Stimulated activated CD4-positive, alpha-beta T cell treated with anti-CD3 and anti-CD28 coated beads, Interleukin-12 subunit alpha, Interleukin-12 subunit beta, amount 100 ng/mL, for 4 hours (primary cell): ENCODE results near the gene KRT78.
"Not testable (repeated sequence)": the region's sequence is repeated elsewhere in the genome, so short reads cannot be mapped to it uniquely, and the experiment has no call there.

Experiments used
- DNase-seq: peaks from one replicate; pipeline ENCODE4 v3.0.0-alpha.2; 2020

KRT78 gene

DNA sequence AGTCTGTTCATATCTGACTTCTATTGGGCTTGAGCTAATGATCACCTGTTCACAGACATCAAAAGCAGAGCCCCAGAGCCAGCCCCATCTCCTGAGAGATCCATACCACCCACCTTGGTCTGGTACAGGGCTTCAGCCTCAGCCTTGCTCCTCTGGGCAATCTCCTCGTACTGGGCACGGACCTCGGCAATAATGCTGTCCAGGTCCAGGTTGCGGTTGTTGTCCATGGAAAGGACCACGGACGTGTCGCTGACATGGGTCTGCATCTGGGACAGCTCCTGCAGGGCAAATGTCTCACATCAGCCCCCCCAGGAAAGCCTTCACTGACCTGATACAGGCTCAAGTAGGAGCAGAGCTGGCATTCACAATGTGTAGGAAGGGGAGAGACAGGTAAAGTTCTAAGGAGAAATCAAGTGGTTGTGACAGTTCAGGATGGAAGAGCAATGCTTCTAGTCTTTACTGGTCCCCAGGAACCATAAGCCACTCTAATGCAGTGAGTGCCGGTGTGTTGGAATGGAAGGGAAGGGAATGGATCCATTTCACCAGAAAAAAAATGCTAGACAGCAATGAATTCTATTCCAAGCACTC is 40.1 kb downstream of the KRT78 start:
- DNase-seq = no peak

DNA sequence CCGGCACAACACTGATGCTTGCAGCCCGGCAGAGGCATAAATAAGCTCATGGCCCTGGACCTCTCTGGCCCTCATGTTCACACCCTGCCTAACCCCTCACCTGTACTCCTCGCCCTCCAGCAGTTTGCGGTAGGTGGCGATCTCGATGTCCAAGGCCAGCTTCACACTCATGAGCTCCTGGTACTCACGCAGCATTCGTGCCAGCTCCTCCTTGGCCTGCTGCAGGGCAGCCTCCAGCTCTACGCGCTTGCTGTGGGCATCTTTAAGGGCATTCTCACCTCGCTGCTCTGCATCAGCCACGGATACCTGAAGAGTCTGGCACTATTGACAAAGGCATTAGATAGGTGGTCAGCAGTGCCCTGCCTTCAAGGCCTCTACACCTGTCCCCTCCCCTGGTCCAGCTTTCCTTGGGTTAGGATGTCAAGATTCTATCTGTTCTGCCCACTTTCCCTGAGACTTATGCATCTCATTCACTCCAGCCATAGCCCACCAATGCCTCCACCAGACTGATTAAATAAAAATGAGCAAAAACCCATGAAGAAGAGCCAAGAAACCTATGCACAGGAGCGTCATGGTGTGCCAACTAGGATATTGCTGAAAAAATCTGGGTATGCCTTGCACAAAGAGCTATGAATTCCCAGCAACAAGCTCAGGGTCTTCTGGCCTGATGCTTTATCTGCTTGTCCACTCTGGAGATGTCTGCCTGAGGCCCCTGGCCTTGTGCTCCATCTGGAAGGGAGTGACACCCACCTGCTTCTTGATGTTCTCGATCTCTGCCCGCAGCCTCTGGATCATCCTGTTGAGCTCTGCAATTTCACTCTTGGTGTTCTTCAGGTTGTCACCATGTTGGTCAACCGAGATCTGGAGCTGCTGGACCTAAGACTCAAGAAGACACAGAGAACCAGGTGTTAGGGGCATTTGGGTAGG is 41.0 kb downstream of the KRT78 start:
- DNase-seq = no peak

DNA sequence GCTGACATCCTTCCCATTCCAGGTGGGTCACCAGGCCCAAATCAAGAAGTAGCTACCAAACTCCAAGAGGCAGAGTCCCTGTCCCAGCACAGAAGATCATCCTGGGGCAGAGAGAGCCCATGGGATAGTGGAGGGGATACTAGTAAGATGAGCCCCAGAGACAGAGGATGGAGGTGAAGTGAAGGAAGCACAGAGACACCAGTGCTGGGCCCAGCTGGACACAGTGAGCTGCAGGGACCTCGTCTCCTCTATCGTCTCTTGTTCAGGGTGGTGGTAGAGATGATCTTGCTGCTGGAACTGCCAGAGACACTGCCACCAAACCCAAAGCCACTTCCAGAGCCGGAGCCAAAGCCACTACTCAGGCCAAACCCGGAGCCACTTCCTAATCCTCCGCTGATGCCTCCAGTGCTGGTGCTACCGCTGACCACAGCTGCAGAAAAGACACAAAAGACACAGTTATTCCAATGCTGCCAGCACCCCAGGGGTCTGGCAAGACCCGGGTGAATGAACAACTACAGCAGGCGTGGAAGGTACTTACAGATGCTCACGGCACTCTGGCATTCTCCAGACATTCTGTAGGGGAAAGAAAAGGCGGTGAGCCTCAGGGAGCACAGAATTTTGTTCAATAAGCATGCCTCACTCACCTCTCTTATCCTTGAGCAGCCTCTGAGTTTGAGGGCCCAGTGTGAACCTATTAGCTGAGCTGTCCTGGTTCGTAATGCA is 41.8 kb downstream of the KRT78 start:
- no peak for DNase-seq

DNA sequence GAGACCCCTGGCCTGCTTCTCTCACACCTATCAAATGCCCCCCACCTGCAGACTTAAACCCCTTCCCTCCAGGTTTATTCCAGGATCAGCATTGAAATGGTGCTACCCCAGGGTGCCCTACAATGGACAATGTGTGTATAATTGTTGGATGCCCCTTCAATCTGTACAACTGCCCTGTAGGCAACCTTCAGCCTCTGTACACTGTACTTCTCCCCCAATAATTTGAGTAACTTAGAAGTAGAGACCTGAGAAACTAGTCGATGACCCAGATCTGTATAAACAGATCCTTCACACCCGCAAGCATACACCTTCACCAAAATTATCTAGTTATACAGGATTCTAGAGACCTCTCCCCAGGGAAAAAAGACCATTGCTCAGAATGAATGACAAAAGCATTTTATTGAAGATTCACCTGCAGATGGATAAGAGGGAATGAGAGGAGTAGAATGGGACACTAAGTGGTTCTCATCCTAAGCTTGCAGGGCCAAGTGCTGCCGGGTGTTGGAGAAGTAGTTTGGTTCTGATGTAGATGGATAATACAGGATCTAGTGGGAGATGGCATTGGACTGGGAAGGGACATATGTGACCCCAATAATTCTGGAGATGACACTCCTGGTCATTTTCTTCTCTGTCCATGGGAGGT is 42.5 kb downstream of the KRT78 start:
- DNase-seq = no peak

DNA sequence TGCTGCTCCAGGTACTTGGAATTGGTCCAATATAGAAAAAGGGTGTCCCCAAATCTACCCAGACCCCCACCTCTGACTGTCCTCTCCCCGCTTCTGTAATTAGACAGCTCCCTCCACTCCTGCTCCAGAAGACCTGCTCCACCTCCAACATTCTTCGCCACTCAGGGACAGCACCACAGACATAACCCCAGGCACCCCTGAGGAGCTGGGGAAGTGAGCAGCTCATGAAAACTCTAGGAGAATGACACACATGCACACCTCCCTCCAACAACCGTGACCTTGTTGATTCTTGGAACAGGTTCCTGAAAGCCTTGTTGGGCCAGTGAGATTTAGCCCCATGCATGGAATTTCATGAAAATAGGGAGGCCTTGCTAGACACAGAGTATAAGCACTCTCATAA is 43.1 kb downstream of the KRT78 start:
- DNase-seq = no peak

DNA sequence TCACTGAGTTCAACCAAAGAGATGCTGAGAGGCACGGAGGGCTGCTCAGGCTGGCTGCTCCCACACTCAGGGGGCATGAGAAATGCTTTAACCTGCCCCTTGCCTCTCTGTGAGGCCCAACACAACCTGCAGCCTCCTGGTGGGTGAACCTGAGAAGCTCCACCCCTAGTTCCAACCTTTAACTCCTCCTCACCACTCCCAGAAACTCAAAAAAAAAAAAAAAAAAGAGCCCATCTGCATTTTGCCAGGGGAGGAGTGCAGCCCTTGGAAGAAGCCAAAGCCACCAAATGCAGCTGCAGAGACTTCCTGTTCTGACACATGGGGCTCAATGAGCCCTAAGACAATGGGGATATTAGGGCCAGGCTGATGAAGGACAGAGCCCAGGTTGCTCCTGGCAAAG is 43.8 kb downstream of the KRT78 start:
- no peak for DNase-seq

DNA sequence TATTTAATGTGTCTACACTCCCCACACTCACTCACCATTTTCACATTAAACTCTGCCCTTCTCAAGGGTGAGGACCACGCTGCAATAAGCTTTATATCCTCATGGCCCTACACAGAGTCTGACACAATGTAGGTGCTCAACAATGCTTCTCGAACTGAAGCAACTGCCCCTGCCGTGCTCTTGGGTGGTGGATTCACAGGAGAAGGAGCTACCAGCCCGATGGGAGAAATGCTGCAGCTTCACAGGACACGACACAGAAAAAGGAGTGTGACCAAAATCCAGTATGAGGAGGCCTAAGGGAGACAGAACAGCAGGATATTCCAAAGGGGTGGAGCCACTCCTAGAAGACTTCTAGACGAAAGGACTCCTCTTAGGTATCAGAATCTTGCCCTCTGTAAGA is 46.4 kb downstream of the KRT78 start:
- no peak for DNase-seq

DNA sequence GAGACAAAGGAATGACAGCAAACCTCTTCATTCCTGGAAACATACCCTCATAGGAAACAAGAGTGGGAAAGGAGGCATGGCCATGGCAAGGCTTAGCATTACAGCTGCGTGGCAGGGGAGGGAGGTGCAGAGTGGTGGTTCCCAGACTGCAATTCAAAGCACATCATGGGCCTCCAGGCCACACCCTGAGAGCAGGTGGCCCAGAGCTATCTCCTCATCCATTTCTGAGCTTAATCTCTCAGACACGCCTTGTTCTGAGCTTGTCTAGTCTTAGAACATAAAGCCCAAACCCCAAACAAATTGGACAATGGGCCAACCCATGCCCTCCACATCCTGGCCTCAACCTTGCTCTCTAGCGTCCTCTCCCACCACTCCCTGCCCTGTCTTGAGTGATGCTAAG is 47.0 kb downstream of the KRT78 start:
- no peak for DNase-seq

DNA sequence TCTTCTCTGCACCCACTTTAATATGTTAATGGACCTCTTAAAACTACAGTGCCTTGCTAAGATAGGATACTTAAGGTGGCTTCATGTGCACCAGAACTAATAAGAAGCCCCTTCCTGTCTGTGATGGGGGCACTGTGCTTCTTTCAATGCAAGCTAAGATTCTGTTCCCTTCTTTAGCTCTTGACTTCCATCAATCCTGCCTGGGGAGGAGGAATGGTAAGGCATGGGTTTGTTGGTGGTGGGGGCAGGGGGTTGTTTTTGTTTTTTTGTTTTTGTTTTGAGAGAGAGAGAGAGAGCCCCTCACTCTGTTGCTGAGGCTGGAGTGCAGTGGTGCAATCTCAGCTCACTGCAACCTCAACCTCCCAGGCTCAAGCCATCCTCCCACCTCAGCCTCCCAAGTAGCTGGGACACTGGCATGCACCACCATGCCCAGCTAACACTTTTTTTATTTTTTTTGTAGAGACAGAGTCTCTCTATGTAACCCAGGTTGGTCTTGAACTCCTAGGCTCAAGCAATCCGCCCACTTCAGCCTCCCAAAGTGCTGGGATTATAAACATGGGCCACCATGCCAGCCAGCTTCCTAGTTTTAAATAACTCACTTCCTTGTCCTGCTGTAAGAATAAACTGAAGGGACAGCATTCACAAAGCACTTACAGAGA is 48.4 kb downstream of the KRT78 start:
- DNase-seq = no peak

DNA sequence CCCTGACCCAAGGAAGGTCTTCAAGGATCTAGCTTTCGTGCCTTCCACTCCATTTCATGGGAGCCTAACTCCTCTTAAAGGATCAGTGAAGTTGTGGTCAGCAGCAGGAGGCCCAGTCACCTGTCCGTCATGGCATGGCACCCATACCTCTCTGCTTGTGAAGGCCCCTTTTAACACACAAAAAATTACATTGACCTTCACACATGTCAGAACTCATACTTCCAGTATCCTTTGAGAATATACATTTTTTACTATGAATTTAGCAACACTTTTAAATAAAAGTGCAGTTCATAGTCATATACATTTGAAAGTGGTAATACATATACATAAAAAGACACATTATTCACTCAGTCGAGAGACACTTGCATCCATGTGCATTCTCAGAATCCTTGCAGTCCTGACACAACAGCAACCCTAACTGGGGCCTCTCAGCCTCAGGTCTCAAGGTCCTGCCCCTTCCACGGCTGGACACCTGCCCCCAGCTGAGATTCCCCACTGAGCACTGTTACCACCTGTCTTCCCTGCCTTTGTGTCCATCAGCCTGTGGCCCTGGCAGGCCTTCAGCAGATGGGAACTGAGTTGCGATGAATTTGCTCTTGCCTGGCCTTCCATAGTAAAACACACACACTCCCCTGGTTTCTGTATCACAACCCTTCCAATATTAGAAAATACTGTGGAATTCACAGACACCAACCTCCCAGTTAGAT is 49.1 kb downstream of the KRT78 start:
- no peak for DNase-seq

DNA sequence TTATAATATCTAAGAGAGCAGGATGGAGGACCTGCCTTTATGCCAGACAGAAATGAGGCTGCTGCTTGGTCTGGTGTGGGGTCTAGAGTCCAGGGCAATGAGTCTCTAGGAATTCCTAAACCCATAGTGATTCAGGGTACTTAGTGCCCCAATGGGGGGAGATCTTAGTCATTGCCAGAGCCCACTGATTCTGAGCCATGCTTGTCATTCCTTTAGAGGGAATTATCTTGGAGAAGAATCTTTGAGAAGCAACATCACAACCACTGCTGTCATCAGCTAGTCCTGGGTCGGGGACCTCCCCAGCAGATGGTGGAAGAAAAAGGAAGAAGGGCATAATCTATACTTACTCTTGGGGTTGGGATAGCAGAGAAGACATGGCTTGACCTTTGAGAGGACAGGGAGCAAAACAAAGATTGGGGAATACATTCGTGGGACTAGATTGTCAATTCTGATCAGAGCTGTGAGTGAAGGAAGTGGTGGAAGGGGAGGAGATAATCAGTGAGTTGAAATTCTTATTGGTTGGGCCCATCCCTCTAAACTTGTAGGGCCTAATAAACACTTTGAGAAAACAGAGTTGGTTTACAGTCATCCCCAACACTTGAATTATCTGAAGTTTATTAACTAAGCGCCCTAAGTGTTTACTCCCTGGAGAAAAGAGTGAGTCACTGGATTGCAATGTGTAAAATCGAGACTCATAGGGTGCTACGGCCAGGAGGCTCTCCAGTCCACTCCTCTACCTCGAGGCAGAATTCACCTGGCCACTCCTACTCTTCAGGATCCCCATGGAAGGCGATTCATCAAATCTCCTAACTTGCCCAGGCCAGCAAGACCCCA is 49.9 kb downstream of the KRT78 start:
- no peak for DNase-seq

DNA sequence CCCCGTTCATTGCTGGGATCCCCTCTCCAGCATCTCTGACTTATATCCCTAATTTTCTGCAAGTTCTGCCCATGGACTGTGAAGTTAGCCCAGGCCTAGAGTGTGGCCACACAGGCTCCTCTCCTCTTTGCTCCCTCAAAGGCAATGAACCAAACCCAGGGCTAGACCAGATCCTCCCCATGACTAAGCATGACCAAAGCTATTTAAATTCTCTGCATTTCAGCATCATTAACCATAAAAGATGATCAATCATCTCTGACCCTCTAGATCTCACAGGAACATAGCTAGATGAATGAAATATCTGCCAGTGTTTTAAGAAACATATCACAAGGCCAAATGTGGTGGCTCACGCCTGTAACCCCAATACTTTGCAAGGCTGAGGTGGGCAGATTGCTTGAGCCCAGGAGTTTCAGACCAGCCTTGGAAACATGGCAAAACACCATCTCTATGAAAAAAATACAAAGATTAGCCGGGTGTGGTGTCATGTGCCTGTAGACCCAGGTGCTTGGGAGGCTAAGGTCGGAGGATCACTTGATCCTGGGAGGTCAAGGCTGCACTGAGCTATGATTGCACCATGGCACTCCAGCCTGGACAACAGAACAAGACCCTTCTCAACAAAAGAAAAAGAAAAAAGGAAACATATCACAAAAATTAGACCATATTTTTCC is 50.7 kb downstream of the KRT78 start:
- no peak for DNase-seq

DNA sequence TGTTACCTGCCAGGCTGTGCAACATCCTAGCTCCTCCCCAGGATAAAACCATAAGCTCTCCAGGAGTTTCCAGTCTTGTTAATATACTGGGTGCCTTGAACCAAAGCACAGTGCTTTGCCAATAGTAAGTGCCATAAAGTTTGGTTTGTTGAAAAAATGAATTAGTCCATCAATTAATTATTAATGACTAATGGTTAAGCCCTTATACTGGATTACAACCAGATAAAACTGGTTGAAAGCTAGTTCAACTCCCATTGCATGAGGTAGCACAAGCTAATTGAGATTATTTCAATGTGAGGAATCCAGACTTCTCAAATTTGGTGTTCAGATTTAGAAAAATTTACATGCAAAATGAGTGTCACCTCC is 51.3 kb downstream of the KRT78 start:
- no peak for DNase-seq

DNA sequence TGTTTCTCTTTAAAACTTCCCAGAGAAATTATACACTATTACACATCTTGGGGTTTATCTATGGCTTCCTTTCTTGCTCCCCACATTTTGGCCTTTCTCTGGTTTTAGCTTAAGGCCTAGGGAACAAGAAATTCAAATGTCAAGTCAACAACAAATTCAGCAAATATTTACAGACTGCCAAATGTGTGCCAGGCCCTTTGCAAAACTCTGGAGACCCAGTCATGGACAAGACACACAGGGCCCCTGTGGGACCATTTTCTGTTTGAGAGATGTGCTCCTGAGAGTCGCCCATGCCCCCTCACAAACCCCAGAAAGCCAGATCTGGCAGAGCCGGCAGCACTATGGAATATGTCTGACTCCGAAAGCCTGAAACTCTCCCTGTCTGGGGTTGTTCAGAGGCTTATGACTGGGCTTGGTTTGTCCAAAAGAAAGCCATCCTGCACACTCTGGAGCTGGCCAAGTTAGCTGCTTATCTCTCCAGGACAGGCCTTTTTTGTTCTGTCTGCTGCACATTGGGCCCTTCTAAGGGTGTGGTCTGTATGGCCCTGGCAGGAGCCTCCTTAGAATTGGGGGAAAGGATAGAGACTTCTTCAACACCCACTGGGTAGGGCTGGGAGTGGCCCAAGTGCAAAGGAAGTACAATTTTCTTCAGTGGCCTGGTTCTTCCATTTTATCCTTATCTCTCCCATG is 51.8 kb downstream of the KRT78 start:
- no peak for DNase-seq

DNA sequence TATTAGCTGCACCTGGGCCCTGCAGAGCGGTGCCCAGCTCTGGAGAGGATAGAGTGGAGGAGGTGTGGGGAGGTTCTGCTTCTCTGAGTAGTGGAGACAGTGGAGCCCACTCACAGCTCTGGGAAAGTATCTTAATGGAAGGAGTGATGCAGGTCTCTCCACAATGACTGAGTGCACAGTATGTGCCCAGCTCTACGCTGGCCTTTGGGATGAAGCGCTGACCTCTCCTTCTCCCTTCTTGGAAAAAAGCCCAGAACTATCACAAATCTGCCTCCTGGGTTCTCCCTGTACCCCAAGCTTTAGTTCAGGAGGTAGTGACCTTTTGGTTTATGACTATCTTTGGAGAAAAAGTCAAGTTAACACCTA is 52.4 kb downstream of the KRT78 start:
- DNase-seq = no peak

DNA sequence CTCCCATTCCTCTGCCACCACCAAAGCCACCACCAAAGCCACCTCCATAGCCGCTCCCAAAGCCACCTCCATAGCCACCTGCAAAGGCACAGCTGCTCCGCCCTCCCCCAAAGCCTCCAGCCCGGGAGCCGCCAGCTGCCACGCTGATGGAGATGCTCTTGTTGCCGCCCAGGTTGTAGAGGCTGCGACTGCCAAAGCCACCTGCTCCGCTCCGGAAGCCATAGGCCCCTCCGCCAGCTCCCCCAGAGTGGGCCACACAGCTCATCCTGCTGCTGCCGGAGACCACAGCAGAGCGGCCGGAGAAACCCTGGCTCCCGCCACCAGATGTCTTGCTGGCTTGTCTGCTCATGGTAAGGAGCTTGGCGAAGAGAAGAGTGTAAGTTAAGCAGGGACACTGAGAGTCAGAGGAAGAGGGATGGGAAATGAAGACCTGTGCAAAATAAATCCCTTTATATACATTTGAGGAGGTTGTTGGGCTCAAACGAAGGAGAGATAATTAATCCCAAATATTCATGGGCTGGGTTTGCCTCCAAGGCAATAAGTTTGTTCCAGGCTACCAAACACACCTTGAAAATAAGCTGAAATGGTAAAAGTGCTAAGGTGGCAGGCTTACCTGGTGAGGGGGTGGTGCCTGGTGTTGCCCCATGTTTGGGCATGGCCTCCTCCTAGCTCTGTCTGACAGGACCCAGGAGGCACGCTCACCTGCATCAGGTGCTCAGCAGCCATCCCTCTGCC is 52.9 kb downstream of the KRT78 start, which contains the start of gene KRT3:
Gene KRT3 (minus strand): TSS at position 424 of the 735 bp plus-strand sequence. CDS start 75 bp downstream, at position 349.
- no peak for DNase-seq

DNA sequence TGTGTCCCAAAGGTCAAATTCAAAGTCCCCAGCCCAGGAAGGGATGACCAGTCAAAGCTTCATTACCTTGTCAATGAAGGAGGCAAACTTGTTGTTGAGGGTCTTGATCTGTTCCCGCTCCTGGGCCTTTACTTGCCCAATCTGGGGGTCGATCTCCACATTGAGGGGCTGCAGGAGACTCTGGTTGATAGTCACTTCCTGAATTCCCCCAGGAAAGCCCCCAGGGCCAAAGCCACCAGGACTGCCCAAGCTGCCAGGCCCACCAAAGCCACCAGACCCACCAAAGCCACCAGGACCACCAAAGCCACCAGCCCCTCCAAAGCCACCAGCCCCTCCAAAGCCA is 53.5 kb downstream of the KRT78 start:
- DNase-seq = not testable (repeated sequence)

DNA sequence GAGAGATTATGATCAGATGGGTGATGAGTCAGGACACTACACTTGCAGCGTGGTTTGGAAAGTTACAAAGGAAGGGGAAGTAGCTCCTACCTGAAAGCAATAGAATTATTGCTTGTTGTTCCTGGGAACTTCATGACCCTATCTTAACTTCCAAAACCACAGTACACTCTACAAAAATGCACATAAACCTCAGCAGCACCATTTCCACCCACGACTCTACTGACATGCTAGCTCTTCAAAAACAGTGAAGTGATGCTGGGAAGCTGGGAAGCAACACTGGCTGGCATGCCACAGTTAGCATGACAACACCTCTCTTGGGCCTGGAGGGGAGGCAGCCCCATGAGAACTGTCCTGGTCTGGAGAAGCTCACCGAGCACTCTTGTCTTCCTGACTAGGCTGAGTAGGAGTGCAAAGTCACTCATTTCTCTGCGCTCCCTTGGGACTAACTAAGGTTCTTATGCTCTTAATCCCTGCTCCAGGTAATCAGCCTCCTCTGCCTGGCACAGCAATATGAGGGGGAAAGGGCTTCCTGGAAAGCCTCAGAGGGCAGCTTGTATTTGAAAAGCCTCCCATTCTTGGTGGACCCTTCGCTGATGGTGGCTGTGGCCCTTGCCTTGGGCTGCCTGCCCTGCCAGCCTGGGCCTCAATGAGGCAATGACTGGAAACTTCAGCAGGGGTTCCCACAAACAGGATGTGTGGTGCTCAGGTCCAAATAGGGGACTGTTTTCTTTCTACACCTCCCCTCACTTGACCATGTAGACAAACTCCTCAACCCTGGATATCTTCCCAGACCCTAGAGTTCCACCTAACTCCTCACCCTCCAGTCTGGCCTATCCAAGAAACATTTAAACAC is 54.1 kb downstream of the KRT78 start:
- DNase-seq = no peak
